GM18517 (cell line): ENCODE measurements around the gene SLC12A3.
"Not testable (repeated sequence)": the region's sequence is repeated elsewhere in the genome, so short reads cannot be mapped to it uniquely, and the experiment has no call there.

Experiments used
- ATAC-seq: cut with Tn5 transposase; IDR thresholded peaks from one replicate; pipeline ENCODE4 v1.9.1; 2021; ENCODE audit warnings: mild to moderate bottlenecking, moderate library complexity; ENCODE audit not compliant: unreplicated experiment

The SLC12A3 gene

GRCh38 chr16:56868175-56868574, 3.2 kb downstream of the SLC12A3 start:
- ATAC-seq = no peak

- ATAC-seq = not testable (repeated sequence)
Measured at GRCh38 chr16:56868766-56869165, 3.8 kb downstream of the SLC12A3 start.

- ATAC-seq = no peak
Measured at GRCh38 chr16:56869513-56870275, 4.7 kb downstream of the SLC12A3 start.

- ATAC-seq = no peak
Measured at GRCh38 chr16:56870276-56870888, 5.4 kb downstream of the SLC12A3 start.

GRCh38 chr16:56871172-56871593, 6.2 kb downstream of the SLC12A3 start:
- no peak for ATAC-seq

- ATAC-seq = no peak
Measured at GRCh38 chr16:56872863-56873391, 7.9 kb downstream of the SLC12A3 start.

- no peak for ATAC-seq
Measured at GRCh38 chr16:56874800-56875199, 9.8 kb downstream of the SLC12A3 start.

- ATAC-seq = no peak
Measured at GRCh38 chr16:56876048-56876447, 11.0 kb downstream of the SLC12A3 start.

GRCh38 chr16:56877486-56878182, 12.6 kb downstream of the SLC12A3 start:
- ATAC-seq = no peak

- ATAC-seq = no peak
Measured at GRCh38 chr16:56878282-56878854, 13.4 kb downstream of the SLC12A3 start.

GRCh38 chr16:56879276-56879675, 14.3 kb downstream of the SLC12A3 start:
- ATAC-seq = no peak

- ATAC-seq = no peak
Measured at GRCh38 chr16:56880176-56880575, 15.2 kb downstream of the SLC12A3 start.

GRCh38 chr16:56880685-56881084, 15.7 kb downstream of the SLC12A3 start:
- ATAC-seq = no peak

GRCh38 chr16:56882077-56882800, 17.2 kb downstream of the SLC12A3 start:
- ATAC-seq = no peak

GRCh38 chr16:56883586-56883985, 18.6 kb downstream of the SLC12A3 start:
- no peak for ATAC-seq

GRCh38 chr16:56884026-56884582, 19.1 kb downstream of the SLC12A3 start:
- no peak for ATAC-seq

GRCh38 chr16:56884929-56885328, 19.9 kb downstream of the SLC12A3 start:
- not testable (repeated sequence) for ATAC-seq

- ATAC-seq = no peak
Measured at GRCh38 chr16:56885446-56886162, 20.6 kb downstream of the SLC12A3 start.

- ATAC-seq = no peak
Measured at GRCh38 chr16:56886296-56886695, 21.3 kb downstream of the SLC12A3 start.

GRCh38 chr16:56886826-56887225, 21.8 kb downstream of the SLC12A3 start:
- ATAC-seq = no peak
